ENCODE measurements around the gene C2orf92. TPM values are rescaled to one million over a fixed set of nuclear protein-coding genes. Genes with fewer than 3 reads are reported as not detected.

The C2orf92 gene
- polyA plus RNA-seq, 1 donor, result 14.7 TPM

DNA sequence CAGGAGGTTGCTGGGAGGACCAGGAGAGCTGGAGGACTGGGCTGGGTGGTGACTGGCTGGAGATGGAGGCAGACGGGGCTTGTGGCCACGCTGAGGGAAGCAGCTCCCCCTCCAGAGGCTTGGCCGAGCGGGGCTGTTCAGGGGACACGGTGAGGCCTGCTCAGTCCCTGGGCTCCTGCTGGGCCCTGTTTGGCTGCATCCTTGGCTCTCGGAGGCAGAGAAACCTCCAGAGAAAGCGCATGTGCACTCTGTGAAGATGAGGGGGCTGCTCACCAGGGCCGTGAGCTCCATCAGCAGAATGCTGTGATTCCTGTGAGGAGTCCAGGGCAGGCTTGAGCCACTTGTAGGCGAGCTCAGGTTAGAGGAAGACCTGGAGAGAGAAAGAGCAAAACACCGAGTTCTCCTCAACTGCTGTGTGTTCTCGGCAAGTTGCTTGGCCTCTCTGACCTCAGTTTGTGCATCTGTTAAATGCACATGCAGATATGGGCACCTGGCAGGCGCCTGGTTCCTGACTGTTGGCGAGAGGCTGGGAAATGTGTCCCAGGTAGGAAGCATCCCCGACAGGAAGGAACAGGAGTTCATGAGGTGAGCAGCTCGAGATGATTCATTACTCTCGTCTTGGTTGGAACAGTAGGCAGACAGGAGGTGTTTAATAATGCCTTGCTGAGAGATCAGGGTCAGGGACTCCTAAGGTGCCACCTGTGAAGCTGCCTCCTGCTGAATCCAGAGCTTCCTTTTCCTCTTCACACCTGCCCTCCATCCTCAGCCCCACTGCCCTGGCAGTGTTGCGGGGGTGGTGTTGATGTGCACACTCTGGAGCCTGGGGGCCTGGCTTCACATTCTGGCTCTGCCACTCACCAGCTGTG is 44.8 kb downstream of the C2orf92 start:
- H3K27ac ChIP-seq (ENCODE audit: low read length), result no peak overlapping the region
- no peaks in the 10 kb centered on the region for H3K9me3 ChIP-seq (ENCODE audit: control insufficient read depth, low read depth, low read length)
- H3K4me1 ChIP-seq (ENCODE audit: control insufficient read depth, insufficient read depth, low read length), result no peaks in the 10 kb centered on the region
- no CpG with 5 or more reads among the region's 17 CpGs for WGBS (ENCODE audit: insufficient coverage, low lambda C conversion rate)
- no peak for DNase-seq
- no peaks in the 10 kb centered on the region for H3K27me3 ChIP-seq (ENCODE audit: control insufficient read depth, insufficient read depth, low read length)
- no peak overlapping the region for H3K4me3 ChIP-seq (ENCODE audit: low read length)
- H3K36me3 ChIP-seq (ENCODE audit: control insufficient read depth, insufficient read depth, low read length), result no peaks in the 10 kb centered on the region

DNA sequence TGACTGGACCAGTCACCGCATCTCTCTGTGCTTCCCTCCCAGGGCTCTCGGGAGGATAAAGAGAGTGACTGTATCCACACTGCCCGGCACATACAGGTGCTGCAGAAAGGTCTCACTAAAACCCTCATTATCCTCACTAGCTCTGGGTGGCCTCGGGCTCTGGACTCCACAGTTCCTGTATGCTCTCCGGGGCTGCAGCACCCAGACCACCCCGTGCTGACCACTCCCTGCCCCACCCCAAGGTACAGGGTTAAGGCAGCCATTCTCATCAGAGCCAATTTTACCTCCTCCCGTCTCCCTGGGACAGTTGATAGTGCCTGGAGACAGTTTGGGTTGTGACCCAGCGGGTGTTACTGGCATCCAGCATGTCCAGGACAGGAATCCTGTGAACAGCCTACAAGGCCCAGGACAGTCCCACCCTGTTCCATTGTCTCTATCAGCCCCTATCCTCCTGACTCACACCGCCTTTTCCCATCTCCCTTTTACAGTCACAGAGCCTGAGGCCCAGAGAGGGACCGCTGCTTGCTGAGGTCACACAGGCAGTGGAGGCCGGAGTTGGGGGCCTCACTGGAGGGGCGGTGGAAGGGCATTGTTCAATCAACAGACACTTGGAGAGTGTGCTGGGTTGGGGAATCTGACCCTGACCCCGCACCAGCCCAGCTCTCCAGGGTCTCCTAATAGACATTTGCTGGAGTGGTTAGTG is 45.6 kb downstream of the C2orf92 start:
- no CpG with 5 or more reads among the region's 13 CpGs for WGBS (ENCODE audit: insufficient coverage, low lambda C conversion rate)
- no peaks in the 10 kb centered on the region for H3K36me3 ChIP-seq (ENCODE audit: control insufficient read depth, insufficient read depth, low read length)
- H3K27me3 ChIP-seq (ENCODE audit: control insufficient read depth, insufficient read depth, low read length), result no peaks in the 10 kb centered on the region
- no peaks in the 10 kb centered on the region for H3K9me3 ChIP-seq (ENCODE audit: control insufficient read depth, low read depth, low read length)
- no peak for DNase-seq
- H3K27ac ChIP-seq (ENCODE audit: low read length), result no peak overlapping the region
- no peak overlapping the region for H3K4me3 ChIP-seq (ENCODE audit: low read length)
- no peaks in the 10 kb centered on the region for H3K4me1 ChIP-seq (ENCODE audit: control insufficient read depth, insufficient read depth, low read length)

GRCh38 chr2:97715951-97716694 is 46.6 kb downstream of the C2orf92 start:
- no peaks in the 10 kb centered on the region for H3K27me3 ChIP-seq (ENCODE audit: control insufficient read depth, insufficient read depth, low read length)

DNA sequence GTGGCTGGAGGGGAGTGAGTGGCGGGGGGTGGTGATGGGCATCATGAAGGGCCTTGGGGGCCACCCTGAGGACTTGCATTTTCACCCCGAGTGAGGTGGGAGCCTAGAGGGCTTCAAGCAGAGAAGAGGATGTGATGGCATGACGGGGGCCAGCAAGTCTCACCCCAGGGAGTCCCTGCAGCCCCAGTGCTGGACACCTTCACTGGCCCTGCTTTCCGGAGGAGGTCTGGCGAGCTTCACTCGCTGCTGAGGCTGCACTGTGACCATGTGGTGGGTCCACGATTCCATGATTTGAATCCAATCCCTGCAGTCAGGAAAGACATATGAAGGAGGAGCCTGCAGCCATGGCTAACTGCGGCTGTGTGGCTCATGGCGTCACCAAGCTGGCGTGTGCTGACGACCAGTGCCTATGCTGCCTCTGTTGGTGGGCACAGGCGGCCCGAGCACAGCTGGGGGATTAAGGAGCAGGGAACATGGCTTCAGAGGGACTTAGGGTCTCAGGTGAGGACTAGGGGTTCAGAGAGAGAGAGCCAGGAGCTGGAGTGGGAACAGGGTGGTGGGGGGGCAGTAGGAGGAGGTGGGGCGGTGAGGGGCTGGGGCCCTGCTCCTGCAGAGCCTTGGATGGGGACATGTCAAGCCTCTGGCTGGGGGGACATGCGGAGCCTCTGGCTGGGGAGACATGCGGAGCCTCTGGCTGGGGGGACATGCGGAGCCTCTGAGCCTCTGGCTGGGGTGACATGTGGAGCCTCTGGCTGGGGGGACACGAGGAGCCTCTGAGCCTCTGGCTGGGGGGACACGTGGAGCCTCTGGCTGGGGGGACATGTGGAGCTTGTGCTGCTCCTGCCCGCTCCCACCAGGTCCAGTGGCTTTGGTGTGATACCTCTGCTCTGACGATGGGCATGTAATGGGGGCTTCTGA is 47.4 kb downstream of the C2orf92 start:
- DNase-seq, result no peak
- no peaks in the 10 kb centered on the region for H3K27me3 ChIP-seq (ENCODE audit: control insufficient read depth, insufficient read depth, low read length)
- no peak overlapping the region for H3K27ac ChIP-seq (ENCODE audit: low read length)
- H3K4me1 ChIP-seq (ENCODE audit: control insufficient read depth, insufficient read depth, low read length), result no peaks in the 10 kb centered on the region
- no CpG with 5 or more reads among the region's 21 CpGs for WGBS (ENCODE audit: insufficient coverage, low lambda C conversion rate)
- no peaks in the 10 kb centered on the region for H3K36me3 ChIP-seq (ENCODE audit: control insufficient read depth, insufficient read depth, low read length)
- H3K9me3 ChIP-seq (ENCODE audit: control insufficient read depth, low read depth, low read length), result no peaks in the 10 kb centered on the region
- H3K4me3 ChIP-seq (ENCODE audit: low read length), result no peak overlapping the region

More at GRCh38 chr2:97715951-97716694, 46.6 kb downstream of the C2orf92 start:
- H3K4me3 ChIP-seq (ENCODE audit: low read length), result no peak overlapping the region
- no peak for DNase-seq
- no peak overlapping the region for H3K27ac ChIP-seq (ENCODE audit: low read length)
- no CpG with 5 or more reads among the region's 9 CpGs for WGBS (ENCODE audit: insufficient coverage, low lambda C conversion rate)
- no peaks in the 10 kb centered on the region for H3K4me1 ChIP-seq (ENCODE audit: control insufficient read depth, insufficient read depth, low read length)
- no peaks in the 10 kb centered on the region for H3K36me3 ChIP-seq (ENCODE audit: control insufficient read depth, insufficient read depth, low read length)
- no peaks in the 10 kb centered on the region for H3K9me3 ChIP-seq (ENCODE audit: control insufficient read depth, low read depth, low read length)

DNA sequence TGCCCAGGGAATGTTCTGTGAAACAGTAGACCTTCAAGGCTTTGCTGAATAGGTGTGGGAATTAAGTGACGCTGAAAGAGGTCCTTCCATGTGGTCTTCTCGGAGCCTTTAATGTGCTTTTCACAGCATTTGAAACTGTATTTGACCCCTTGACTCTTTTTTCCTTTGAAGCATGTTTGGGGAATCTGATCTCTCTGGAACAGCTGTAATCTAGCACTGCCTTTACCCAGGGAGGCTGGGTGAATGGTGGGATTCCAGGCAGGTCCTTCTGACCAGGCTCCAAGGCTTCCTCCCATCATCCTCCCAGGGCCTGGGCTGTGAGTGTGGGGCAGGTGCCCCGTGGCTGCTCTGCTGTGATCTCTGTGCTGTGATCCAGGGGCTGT is 48.1 kb downstream of the C2orf92 start:
- H3K9me3 ChIP-seq (ENCODE audit: control insufficient read depth, low read depth, low read length), result no peaks in the 10 kb centered on the region
- no peak overlapping the region for H3K27ac ChIP-seq (ENCODE audit: low read length)
- H3K27me3 ChIP-seq (ENCODE audit: control insufficient read depth, insufficient read depth, low read length), result no peaks in the 10 kb centered on the region
- no CpG with 5 or more reads among the region's 3 CpGs for WGBS (ENCODE audit: insufficient coverage, low lambda C conversion rate)
- no peaks in the 10 kb centered on the region for H3K36me3 ChIP-seq (ENCODE audit: control insufficient read depth, insufficient read depth, low read length)
- no peaks in the 10 kb centered on the region for H3K4me1 ChIP-seq (ENCODE audit: control insufficient read depth, insufficient read depth, low read length)
- H3K4me3 ChIP-seq (ENCODE audit: low read length), result no peak overlapping the region
- DNase-seq, result no peak

GRCh38 chr2:97718051-97718882 is 48.8 kb downstream of the C2orf92 start:
- H3K4me1 ChIP-seq (ENCODE audit: control insufficient read depth, insufficient read depth, low read length), result no peaks in the 10 kb centered on the region
- H3K27me3 ChIP-seq (ENCODE audit: control insufficient read depth, insufficient read depth, low read length), result peaks cover 5% of the 10 kb centered on the region
- no peak for DNase-seq
- H3K4me3 ChIP-seq (ENCODE audit: low read length), result no peak overlapping the region
- H3K9me3 ChIP-seq (ENCODE audit: control insufficient read depth, low read depth, low read length), result no peaks in the 10 kb centered on the region
- WGBS (ENCODE audit: insufficient coverage, low lambda C conversion rate), result no CpG with 5 or more reads among the region's 21 CpGs
- no peak overlapping the region for H3K27ac ChIP-seq (ENCODE audit: low read length)
- H3K36me3 ChIP-seq (ENCODE audit: control insufficient read depth, insufficient read depth, low read length), result no peaks in the 10 kb centered on the region

DNA sequence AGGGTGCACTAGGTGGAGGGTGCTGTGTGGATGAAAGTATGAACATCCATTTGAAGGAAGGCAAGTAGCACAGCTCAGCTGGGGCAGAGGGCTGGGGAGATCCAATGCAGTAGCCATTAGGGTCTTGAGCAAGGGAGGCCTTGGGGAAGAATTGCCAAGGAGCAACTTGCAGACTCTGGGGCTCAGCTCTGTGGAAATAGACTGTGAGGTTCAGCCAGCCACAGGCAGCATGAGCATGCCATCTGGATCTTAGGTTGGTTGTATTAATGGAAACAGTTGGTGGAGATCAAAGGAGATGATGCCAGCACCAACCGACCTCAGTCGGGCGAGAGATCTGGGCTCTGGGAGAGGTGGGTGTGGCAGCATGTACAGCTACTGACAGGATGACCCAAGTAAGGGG is 49.4 kb downstream of the C2orf92 start:
- Histone ChIP-seq H3K4me1 (ENCODE audit: control insufficient read depth, insufficient read depth, low read length) (no peaks in the 10 kb centered on the region), H3K9me3 (ENCODE audit: control insufficient read depth, low read depth, low read length) (peaks cover 2% of the 10 kb centered on the region), H3K36me3 (ENCODE audit: control insufficient read depth, insufficient read depth, low read length) (no peaks in the 10 kb centered on the region), H3K4me3 (ENCODE audit: low read length) (no peak overlapping the region), H3K27ac (ENCODE audit: low read length) (no peak overlapping the region), H3K27me3 (ENCODE audit: control insufficient read depth, insufficient read depth, low read length) (peaks cover 12% of the 10 kb centered on the region)
- DNase-seq, result no peak
- WGBS (ENCODE audit: insufficient coverage, low lambda C conversion rate), result no CpG with 5 or more reads among the region's 3 CpGs

DNA sequence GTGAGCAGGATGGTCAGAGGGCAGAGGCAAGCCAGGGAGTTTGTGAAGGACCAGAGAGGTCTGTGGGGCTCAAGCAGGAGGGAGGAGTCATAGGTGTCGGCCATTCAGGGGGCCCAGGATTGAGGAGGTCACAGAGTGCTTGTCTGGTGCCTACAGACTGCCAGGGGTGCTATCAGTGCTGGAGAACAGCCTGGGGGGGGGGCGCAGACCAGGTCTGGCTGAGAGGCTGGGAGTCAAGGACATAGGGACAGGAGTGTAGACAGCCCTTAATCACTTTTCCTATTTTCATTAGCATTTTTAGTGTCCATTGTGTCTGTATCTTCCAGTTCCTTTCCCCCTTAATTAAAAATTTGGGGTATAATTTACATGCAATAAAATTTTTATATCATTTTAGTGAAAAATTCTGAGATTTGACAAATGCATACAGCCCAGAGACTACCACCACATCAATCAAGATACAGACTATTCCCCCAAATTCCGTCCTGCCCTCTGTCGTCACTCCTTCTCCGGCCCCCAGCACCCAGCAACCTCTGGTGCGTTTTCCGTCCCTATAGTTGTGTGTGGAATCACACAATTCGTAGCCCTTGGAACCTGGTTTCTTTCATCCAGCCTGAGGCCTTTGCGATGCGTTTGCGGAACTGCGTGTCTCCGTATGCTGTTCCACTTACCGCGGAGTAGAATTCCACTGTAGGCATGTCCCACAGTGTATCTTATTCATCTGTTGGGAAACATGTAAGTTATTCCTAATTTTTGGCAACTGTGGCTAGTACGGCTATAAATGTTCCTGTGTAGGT is 50.0 kb downstream of the C2orf92 start:
- Histone ChIP-seq H3K4me3 (ENCODE audit: low read length) (no peak overlapping the region), H3K36me3 (ENCODE audit: control insufficient read depth, insufficient read depth, low read length) (no peaks in the 10 kb centered on the region), H3K27me3 (ENCODE audit: control insufficient read depth, insufficient read depth, low read length) (peaks cover 18% of the 10 kb centered on the region), H3K9me3 (ENCODE audit: control insufficient read depth, low read depth, low read length) (peaks cover 6% of the 10 kb centered on the region), H3K4me1 (ENCODE audit: control insufficient read depth, insufficient read depth, low read length) (no peaks in the 10 kb centered on the region), H3K27ac (ENCODE audit: low read length) (no peak overlapping the region)
- no peak for DNase-seq
- WGBS (ENCODE audit: insufficient coverage, low lambda C conversion rate), result 100% methylated on average over 1 of the region's 16 CpGs

GRCh38 chr2:97720746-97721145 is 51.2 kb downstream of the C2orf92 start:
- no peak for DNase-seq
- Histone ChIP-seq H3K36me3 (ENCODE audit: control insufficient read depth, insufficient read depth, low read length) (no peaks in the 10 kb centered on the region), H3K4me1 (ENCODE audit: control insufficient read depth, insufficient read depth, low read length) (no peaks in the 10 kb centered on the region), H3K4me3 (ENCODE audit: low read length) (no peak overlapping the region), H3K27me3 (ENCODE audit: control insufficient read depth, insufficient read depth, low read length) (peaks cover 28% of the 10 kb centered on the region), H3K27ac (ENCODE audit: low read length) (no peak overlapping the region), H3K9me3 (ENCODE audit: control insufficient read depth, low read depth, low read length) (peaks cover 6% of the 10 kb centered on the region)
- no CpG with 5 or more reads among the region's 2 CpGs for WGBS (ENCODE audit: insufficient coverage, low lambda C conversion rate)

All from large intestine (tissue), 3 donors.